Thyroid gland (tissue), 4 donors: ENCODE results near the gene FAM83E. TPM values are rescaled to one million over a fixed set of nuclear protein-coding genes. Genes with fewer than 3 reads are reported as not detected.
"Not testable (repeated sequence)": the region's sequence is repeated elsewhere in the genome, so short reads cannot be mapped to it uniquely, and the experiment has no call there.

Source experiments
- DNase-seq, 2 donors: peaks; one replicate each; pipeline ENCODE4 v3.0.0-alpha.2; 2019
- H3K27ac ChIP-seq, 3 donors: fragments of 200-600 bp; sonication (generic); 1 replicate in 2 of 3; 2 replicates in 1 of 3; pipeline ENCODE4 v1.5.1; 2016 to 2019; ENCODE audit warnings: mild to moderate bottlenecking in 1 of 3, moderate library complexity in 1 of 3
- H3K27me3 ChIP-seq: fragments of 200-600 bp; sonication (generic); one replicate; pipeline ENCODE4 v1.5.1; 2019
- H3K36me3 ChIP-seq, 2 donors: fragments of 200-600 bp; sonication (generic); one replicate each; pipeline ENCODE4 v1.5.1; 2016 to 2019
- H3K4me1 ChIP-seq, 2 donors: fragments of 200-600 bp; sonication (generic); one replicate each; pipeline ENCODE4 v1.5.1; 2017 to 2019
- H3K4me3 ChIP-seq, 3 donors: fragments of 200-600 bp; sonication (generic); replicated peaks in 1 of 3; 1 replicate in 2 of 3; 2 replicates in 1 of 3; pipeline ENCODE4 v1.5.1; 2016; ENCODE audit warnings: mild to moderate bottlenecking in 1 of 3
- H3K9me3 ChIP-seq: fragments of 200-600 bp; sonication (generic); one replicate; pipeline ENCODE4 v1.5.1; 2017
- CTCF ChIP-seq, 6 experiments: fragments of 200-600 bp in 3 of 6; fragments of 450-650 bp in 3 of 6; sonication (generic) in 3 of 6; IDR thresholded peaks; one replicate each; pipeline ENCODE4 v1.5.1; 2016 to 2019; ENCODE audit warnings: antibody characterized with exemption in 6 of 6, mild to moderate bottlenecking in 2 of 6, inconsistent platforms in 1 of 6, moderate library complexity in 1 of 6
- POLR2A ChIP-seq, 2 donors: fragments of 450-650 bp; IDR thresholded peaks; one replicate each; pipeline ENCODE4 v1.6.1; 2017; ENCODE audit warnings: antibody characterized with exemption in 2 of 2, mild to moderate bottlenecking in 2 of 2, moderate library complexity in 1 of 2
- WGBS, 2 donors: methylation state at CpG; one replicate each; pipeline ENCODE4 v1.1.5; 2017; 5-methylcytosine and 5-hydroxymethylcytosine counted together
- intact Hi-C: fragments of 100-400 bp; cut with DNase I; formaldehyde crosslinking; loops from one replicate; pipeline ENCODE4 v1.15.1; 2023
- total RNA-seq, 4 donors: library from RNA; depleted of rRNA; stranded (reverse); fragments of >200 nt; gene quantifications; one replicate each; pipeline ENCODE4 v1.2.3, GENCODE V29; 2016

The FAM83E gene
- total RNA-seq, 4 donors from 2014 or later, result not detected

GRCh38 chr19:48660852-48661710, 46.2 kb upstream of the FAM83E start:
- no peaks in the 10 kb centered on the region for H3K9me3 ChIP-seq
- intact Hi-C loops, result no loop called here
- TF ChIP-seq CTCF (IDR thresholded peaks at IDR 0.05), result no peak
- H3K27me3 ChIP-seq, result no peaks in the 10 kb centered on the region
- DNase-seq, result peak; percentile 72 to 75
- 68 to 74% methylated on average over 31 to 35 of the region's 35 CpGs for WGBS, 2 donors
- H3K27ac ChIP-seq, result peak overlapping the region in 1 of 3 donors; percentile 41
- H3K36me3 ChIP-seq, result no peaks in the 10 kb centered on the region
- no peak overlapping the region for H3K4me3 ChIP-seq
- H3K4me1 ChIP-seq, result peaks cover 0 to 3% of the 10 kb centered on the region in 2 donors

DNA sequence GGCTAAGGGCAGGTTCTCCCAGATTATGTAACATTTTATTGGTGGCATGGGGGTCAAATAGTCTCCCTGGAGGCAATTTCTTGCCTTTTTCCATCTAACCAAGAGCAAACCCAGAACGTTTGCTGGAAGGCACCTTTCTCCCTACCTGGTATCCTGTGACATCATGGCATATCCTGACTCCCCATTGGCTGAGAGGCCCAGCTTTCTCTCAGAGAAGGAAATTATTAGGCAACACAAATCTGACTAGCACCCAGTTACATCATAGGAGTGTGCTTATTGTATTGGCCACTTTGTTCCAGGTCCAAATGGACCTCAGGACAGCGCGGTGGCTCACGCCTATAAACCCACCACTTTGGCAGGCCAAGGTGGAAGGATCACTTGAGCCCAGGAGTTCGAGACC, 44.9 kb upstream of the FAM83E start:
- 82 to 84% methylated on average over 5 of the region's 5 CpGs for WGBS, 2 donors
- Histone ChIP-seq H3K9me3 (no peaks in the 10 kb centered on the region), H3K4me3 (no peak overlapping the region), H3K27me3 (no peaks in the 10 kb centered on the region), H3K36me3 (no peaks in the 10 kb centered on the region), H3K4me1 (peaks cover 0 to 3% of the 10 kb centered on the region in 2 donors), H3K27ac (no peak overlapping the region)
- no peak for DNase-seq
- intact Hi-C loops, result no loop called here
- TF ChIP-seq CTCF (IDR thresholded peaks at IDR 0.05) (no peak), POLR2A (IDR thresholded peaks at IDR 0.05) (no peak)

GRCh38 chr19:48658483-48658882, 43.6 kb upstream of the FAM83E start:
- Histone ChIP-seq H3K27ac (no peak overlapping the region), H3K4me1 (peaks cover 0 to 3% of the 10 kb centered on the region in 2 donors), H3K9me3 (no peaks in the 10 kb centered on the region), H3K4me3 (no peak overlapping the region), H3K27me3 (no peaks in the 10 kb centered on the region), H3K36me3 (no peaks in the 10 kb centered on the region)
- intact Hi-C loops, result no loop called here
- no peak for TF ChIP-seq POLR2A (IDR thresholded peaks at IDR 0.05)
- no peak for TF ChIP-seq CTCF (IDR thresholded peaks at IDR 0.05)
- WGBS, 2 donors, result 87 to 97% methylated on average over 6 of the region's 6 CpGs
- DNase-seq, result no peak

GRCh38 chr19:48657828-48658227, 43.0 kb upstream of the FAM83E start:
- H3K4me3 ChIP-seq, intact Hi-C loops, H3K27ac ChIP-seq, DNase-seq, H3K27me3 ChIP-seq, H3K36me3 ChIP-seq, H3K4me1 ChIP-seq, H3K9me3 ChIP-seq: not testable (repeated sequence)
- WGBS, 2 donors, result 90 to 96% methylated on average over 5 of the region's 5 CpGs

DNA sequence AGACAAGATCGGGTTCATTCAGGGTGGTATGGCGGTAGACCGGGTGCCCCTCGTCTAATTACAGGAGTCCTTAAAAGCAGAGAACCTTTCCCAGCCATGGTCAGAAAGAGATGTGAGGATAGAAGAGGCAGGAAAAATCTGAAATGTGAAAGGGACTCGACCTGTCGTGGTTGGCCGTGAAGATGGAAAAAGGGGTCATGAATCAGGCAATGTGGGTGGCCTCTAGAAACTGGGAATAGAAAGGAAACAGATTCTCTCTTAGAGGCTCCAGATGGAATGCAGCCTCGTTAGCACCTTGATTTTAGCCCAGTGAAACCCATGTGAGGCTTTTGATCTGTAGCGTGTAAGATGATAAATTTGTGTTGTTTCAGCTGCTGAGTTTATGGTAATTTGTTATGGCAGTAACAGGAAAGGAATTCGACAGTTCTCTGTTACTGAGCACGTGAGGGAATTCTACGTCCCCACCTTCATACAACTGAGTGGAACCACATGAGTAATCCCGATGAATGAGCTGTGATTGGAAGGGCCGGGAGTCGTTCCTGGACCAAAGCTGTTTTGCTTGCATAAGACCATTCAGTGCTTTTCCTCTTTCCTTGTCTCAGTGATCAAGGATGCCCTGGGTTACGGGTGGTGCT, 42.1 kb upstream of the FAM83E start:
- H3K27me3 ChIP-seq, result no peaks in the 10 kb centered on the region
- H3K36me3 ChIP-seq, result no peaks in the 10 kb centered on the region
- TF ChIP-seq POLR2A (IDR thresholded peaks at IDR 0.05), result no peak
- TF ChIP-seq CTCF (IDR thresholded peaks at IDR 0.05), result no peak
- H3K27ac ChIP-seq, result no peak overlapping the region
- intact Hi-C loops, result no loop called here
- WGBS, 2 donors, result 27 to 30% methylated on average over 16 of the region's 16 CpGs
- DNase-seq, result peak; percentile 32 to 49
- peaks cover 0 to 3% of the 10 kb centered on the region in 2 donors for H3K4me1 ChIP-seq
- H3K9me3 ChIP-seq, result no peaks in the 10 kb centered on the region
- no peak overlapping the region for H3K4me3 ChIP-seq
